Measurements from ENCODE around the gene RUNX1.

Gene RUNX1

DNA sequence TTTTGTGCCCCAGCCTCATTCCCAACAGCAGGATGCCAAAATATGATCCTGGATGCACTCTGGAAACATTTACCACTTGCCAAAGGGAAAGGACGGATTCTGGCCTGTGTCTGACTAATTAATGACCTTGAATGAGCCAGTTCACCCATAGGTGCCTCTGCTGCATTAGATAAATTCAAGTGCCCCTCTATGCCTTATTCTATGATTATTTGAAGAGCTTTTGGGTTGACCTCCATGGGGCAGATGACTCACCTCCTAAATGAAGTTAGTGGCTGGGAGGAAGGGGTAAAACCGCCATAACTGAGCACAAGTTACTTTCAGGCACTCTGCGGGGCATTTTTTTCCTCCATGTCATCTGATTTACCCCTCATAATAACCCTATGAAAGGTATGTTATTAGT, 282.2 kb downstream of the RUNX1 start:
- Histone ChIP-seq H3K4me1 (ENCODE audit: control insufficient read depth in 5 of 5, insufficient read depth in 5 of 5, low read length in 5 of 5) (no peaks in the 10 kb centered on the region), H3K27ac (ENCODE audit: low read depth, low read length) (no peak overlapping the region), H3K36me3 (ENCODE audit: control insufficient read depth in 5 of 5, insufficient read depth in 5 of 5, low read length in 5 of 5) (no peaks in the 10 kb centered on the region), H3K9ac (ENCODE audit: low read length in 5 of 5) (no peak overlapping the region), H3K4me3 (ENCODE audit: low read depth in 1 of 5, low read length in 5 of 5) (no peak overlapping the region), H3K27me3 (ENCODE audit: control insufficient read depth in 5 of 5, insufficient read depth in 4 of 5, low read length in 5 of 5) (no peaks in the 10 kb centered on the region), H3K9me3 (ENCODE audit: control insufficient read depth in 5 of 5, low read length in 5 of 5) (peaks cover 0 to 6% (median 2%) of the 10 kb centered on the region in 5 donors)

- Histone ChIP-seq H3K4me3 (ENCODE audit: low read depth in 1 of 5, low read length in 5 of 5) (no peak overlapping the region), H3K4me1 (ENCODE audit: control insufficient read depth in 5 of 5, insufficient read depth in 5 of 5, low read length in 5 of 5) (no peaks in the 10 kb centered on the region), H3K9me3 (ENCODE audit: control insufficient read depth in 5 of 5, low read length in 5 of 5) (peaks cover 0 to 6% (median 2%) of the 10 kb centered on the region in 5 donors), H3K36me3 (ENCODE audit: control insufficient read depth in 5 of 5, insufficient read depth in 5 of 5, low read length in 5 of 5) (no peaks in the 10 kb centered on the region), H3K9ac (ENCODE audit: low read length in 5 of 5) (no peak overlapping the region), H3K27me3 (ENCODE audit: control insufficient read depth in 5 of 5, insufficient read depth in 4 of 5, low read length in 5 of 5) (no peaks in the 10 kb centered on the region), H3K27ac (ENCODE audit: low read depth, low read length) (no peak overlapping the region)
Measured at GRCh38 chr21:34765619-34766018, 283.5 kb downstream of the RUNX1 start.

GRCh38 chr21:34764715-34765284, 284.3 kb downstream of the RUNX1 start:
- Histone ChIP-seq H3K36me3 (ENCODE audit: control insufficient read depth in 5 of 5, insufficient read depth in 5 of 5, low read length in 5 of 5) (no peaks in the 10 kb centered on the region), H3K9me3 (ENCODE audit: control insufficient read depth in 5 of 5, low read length in 5 of 5) (peaks cover 0 to 6% (median 2%) of the 10 kb centered on the region in 5 donors), H3K9ac (ENCODE audit: low read length in 5 of 5) (no peak overlapping the region), H3K27me3 (ENCODE audit: control insufficient read depth in 5 of 5, insufficient read depth in 4 of 5, low read length in 5 of 5) (no peaks in the 10 kb centered on the region), H3K4me3 (ENCODE audit: low read depth in 1 of 5, low read length in 5 of 5) (no peak overlapping the region), H3K27ac (ENCODE audit: low read depth, low read length) (no peak overlapping the region), H3K4me1 (ENCODE audit: control insufficient read depth in 5 of 5, insufficient read depth in 5 of 5, low read length in 5 of 5) (no peaks in the 10 kb centered on the region)

DNA sequence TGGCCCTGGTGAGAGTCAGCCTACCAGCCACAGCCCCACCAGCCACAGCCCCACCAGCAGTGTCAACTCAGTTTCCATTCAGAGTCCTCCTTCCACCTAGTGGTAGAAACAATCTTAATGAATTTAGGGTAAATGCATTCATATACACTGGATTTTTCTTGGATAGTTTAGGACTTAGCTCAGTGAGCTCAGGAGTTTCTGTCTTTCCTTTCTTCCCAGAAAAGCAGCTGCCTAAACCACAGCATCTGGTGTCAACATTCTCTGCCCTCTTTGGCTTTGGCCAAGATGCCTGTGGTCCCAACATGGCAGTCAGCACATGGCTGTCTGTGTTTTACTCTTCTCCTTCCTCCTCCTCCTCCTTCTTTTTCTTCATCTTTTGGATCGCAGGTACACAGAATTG, 286.3 kb downstream of the RUNX1 start:
- Histone ChIP-seq H3K27ac (ENCODE audit: low read depth, low read length) (no peak overlapping the region), H3K4me1 (ENCODE audit: control insufficient read depth in 5 of 5, insufficient read depth in 5 of 5, low read length in 5 of 5) (no peaks in the 10 kb centered on the region), H3K9ac (ENCODE audit: low read length in 5 of 5) (no peak overlapping the region), H3K36me3 (ENCODE audit: control insufficient read depth in 5 of 5, insufficient read depth in 5 of 5, low read length in 5 of 5) (no peaks in the 10 kb centered on the region), H3K9me3 (ENCODE audit: control insufficient read depth in 5 of 5, low read length in 5 of 5) (peaks cover 0 to 6% (median 2%) of the 10 kb centered on the region in 5 donors), H3K27me3 (ENCODE audit: control insufficient read depth in 5 of 5, insufficient read depth in 4 of 5, low read length in 5 of 5) (no peaks in the 10 kb centered on the region), H3K4me3 (ENCODE audit: low read depth in 1 of 5, low read length in 5 of 5) (no peak overlapping the region)

DNA sequence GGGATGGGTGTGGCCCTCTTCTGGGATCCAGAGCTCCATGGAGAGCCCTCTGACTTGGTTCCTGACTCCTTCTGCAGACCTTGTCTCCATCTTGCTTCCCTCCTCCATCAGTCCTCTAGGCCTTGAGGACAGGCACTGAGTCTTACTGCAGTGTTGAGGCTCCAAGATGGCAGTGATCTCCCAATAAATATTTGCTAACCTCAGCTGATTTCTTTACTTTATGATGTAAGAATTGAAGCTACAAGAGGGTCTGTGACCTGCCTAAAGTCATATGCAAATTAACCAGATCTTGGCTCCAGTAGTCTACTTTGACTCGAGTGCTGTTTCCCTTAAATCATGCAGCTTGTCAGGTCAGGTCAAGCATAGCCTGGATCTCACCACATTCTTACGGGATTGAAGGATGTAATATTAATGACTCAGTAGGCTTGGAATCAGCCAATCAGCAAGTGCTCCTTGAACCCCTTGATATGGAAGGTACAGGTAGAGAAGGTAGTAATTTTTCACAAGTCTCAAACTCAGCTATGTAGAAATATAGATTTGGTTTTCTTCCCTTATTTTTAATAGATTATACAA, 287.3 kb downstream of the RUNX1 start:
- Histone ChIP-seq H3K36me3 (ENCODE audit: control insufficient read depth in 5 of 5, insufficient read depth in 5 of 5, low read length in 5 of 5) (no peaks in the 10 kb centered on the region), H3K4me1 (ENCODE audit: control insufficient read depth in 5 of 5, insufficient read depth in 5 of 5, low read length in 5 of 5) (no peaks in the 10 kb centered on the region), H3K9ac (ENCODE audit: low read length in 5 of 5) (no peak overlapping the region), H3K4me3 (ENCODE audit: low read depth in 1 of 5, low read length in 5 of 5) (no peak overlapping the region), H3K27me3 (ENCODE audit: control insufficient read depth in 5 of 5, insufficient read depth in 4 of 5, low read length in 5 of 5) (no peaks in the 10 kb centered on the region), H3K27ac (ENCODE audit: low read depth, low read length) (no peak overlapping the region), H3K9me3 (ENCODE audit: control insufficient read depth in 5 of 5, low read length in 5 of 5) (peaks cover 0 to 6% (median 2%) of the 10 kb centered on the region in 5 donors)

- no peaks in the 10 kb centered on the region for H3K36me3 ChIP-seq (ENCODE audit: control insufficient read depth in 5 of 5, insufficient read depth in 5 of 5, low read length in 5 of 5)
- no peak overlapping the region for H3K9ac ChIP-seq (ENCODE audit: low read length in 5 of 5)
- no peaks in the 10 kb centered on the region for H3K9me3 ChIP-seq (ENCODE audit: control insufficient read depth in 5 of 5, low read length in 5 of 5)
- H3K27ac ChIP-seq (ENCODE audit: low read depth, low read length): no peak overlapping the region
- no peak overlapping the region for H3K4me3 ChIP-seq (ENCODE audit: low read depth in 1 of 5, low read length in 5 of 5)
- no peaks in the 10 kb centered on the region for H3K27me3 ChIP-seq (ENCODE audit: control insufficient read depth in 5 of 5, insufficient read depth in 4 of 5, low read length in 5 of 5)
- no peaks in the 10 kb centered on the region for H3K4me1 ChIP-seq (ENCODE audit: control insufficient read depth in 5 of 5, insufficient read depth in 5 of 5, low read length in 5 of 5)
Measured at GRCh38 chr21:34754690-34755647, 294.1 kb downstream of the RUNX1 start.

- Histone ChIP-seq H3K36me3 (ENCODE audit: control insufficient read depth in 5 of 5, insufficient read depth in 5 of 5, low read length in 5 of 5) (no peaks in the 10 kb centered on the region), H3K4me1 (ENCODE audit: control insufficient read depth in 5 of 5, insufficient read depth in 5 of 5, low read length in 5 of 5) (peaks cover 4 to 18% (median 16%) of the 10 kb centered on the region in 5 donors), H3K9me3 (ENCODE audit: control insufficient read depth in 5 of 5, low read length in 5 of 5) (no peaks in the 10 kb centered on the region), H3K27me3 (ENCODE audit: control insufficient read depth in 5 of 5, insufficient read depth in 4 of 5, low read length in 5 of 5) (no peaks in the 10 kb centered on the region), H3K4me3 (ENCODE audit: low read depth in 1 of 5, low read length in 5 of 5) (no peak overlapping the region), H3K9ac (ENCODE audit: low read length in 5 of 5) (no peak overlapping the region), H3K27ac (ENCODE audit: low read depth, low read length) (no peak overlapping the region)
Measured at GRCh38 chr21:34748862-34749261, 300.2 kb downstream of the RUNX1 start.

- no peak overlapping the region for H3K27ac ChIP-seq (ENCODE audit: low read depth, low read length)
- H3K9me3 ChIP-seq (ENCODE audit: control insufficient read depth in 5 of 5, low read length in 5 of 5): no peaks in the 10 kb centered on the region
- H3K27me3 ChIP-seq (ENCODE audit: control insufficient read depth in 5 of 5, insufficient read depth in 4 of 5, low read length in 5 of 5): no peaks in the 10 kb centered on the region
- H3K36me3 ChIP-seq (ENCODE audit: control insufficient read depth in 5 of 5, insufficient read depth in 5 of 5, low read length in 5 of 5): no peaks in the 10 kb centered on the region
- H3K9ac ChIP-seq (ENCODE audit: low read length in 5 of 5): peak overlapping the region in 4 of 5 donors; percentile 26 to 68 (median 46)
- peak overlapping the region; percentile 37 to 60 (median 49) for H3K4me3 ChIP-seq (ENCODE audit: low read depth in 1 of 5, low read length in 5 of 5)
- H3K4me1 ChIP-seq (ENCODE audit: control insufficient read depth in 5 of 5, insufficient read depth in 5 of 5, low read length in 5 of 5): peaks cover 4 to 22% (median 20%) of the 10 kb centered on the region in 5 donors
Measured at GRCh38 chr21:34745557-34746255, 303.4 kb downstream of the RUNX1 start.

GRCh38 chr21:34744801-34745200, 304.3 kb downstream of the RUNX1 start:
- Histone ChIP-seq H3K27ac (ENCODE audit: low read depth, low read length) (no peak overlapping the region), H3K36me3 (ENCODE audit: control insufficient read depth in 5 of 5, insufficient read depth in 5 of 5, low read length in 5 of 5) (no peaks in the 10 kb centered on the region), H3K9me3 (ENCODE audit: control insufficient read depth in 5 of 5, low read length in 5 of 5) (no peaks in the 10 kb centered on the region), H3K4me3 (ENCODE audit: low read depth in 1 of 5, low read length in 5 of 5) (no peak overlapping the region), H3K9ac (ENCODE audit: low read length in 5 of 5) (no peak overlapping the region), H3K4me1 (ENCODE audit: control insufficient read depth in 5 of 5, insufficient read depth in 5 of 5, low read length in 5 of 5) (peaks cover 4 to 22% (median 20%) of the 10 kb centered on the region in 5 donors), H3K27me3 (ENCODE audit: control insufficient read depth in 5 of 5, insufficient read depth in 4 of 5, low read length in 5 of 5) (no peaks in the 10 kb centered on the region)

Data from subcutaneous abdominal adipose tissue (tissue), 5 donors.